ENCODE results near the gene SPATA22. TPM values are rescaled to one million over a fixed set of nuclear protein-coding genes. Genes with fewer than 3 reads are reported as not detected.

Gene SPATA22
- total and polyA plus RNA-seq, 9 of the 15 experiments (the other 6 are each of a cell fraction or from before 2014, with no cell fraction given): 0.17 to 0.77 (median 0.44) TPM

GRCh38 chr17:3485481-3486068, 14.0 kb upstream of the SPATA22 start:
- FAIRE-seq (no peak), ATAC-seq (no peak), DNase-seq (ENCODE audit: extremely low read depth in 1 of 4, low spot score in 3 of 4) (no peak)
- Histone ChIP-seq H3K36me3 (ENCODE audit: control insufficient read depth, insufficient read depth, low read length) (no peaks in the 10 kb centered on the region), H3K79me2 (ENCODE audit: control insufficient read depth, insufficient read depth, low read length) (no peaks in the 10 kb centered on the region), H3K27me3 (ENCODE audit: control insufficient read depth in 2 of 2, insufficient read depth in 2 of 2, low read length in 2 of 2) (no peaks in the 10 kb centered on the region), H3K27ac (ENCODE audit: extremely low read depth, low read depth, low read length) (no peak overlapping the region), H3K9ac (ENCODE audit: insufficient read depth in 1 of 2, low read depth in 2 of 2, low read length in 2 of 2) (no peak overlapping the region), H3K4me3 (no peak overlapping the region), H3K9me1 (ENCODE audit: control insufficient read depth, insufficient read depth, low read length) (no peaks in the 10 kb centered on the region), H3K9me3 (replicated peaks; ENCODE audit: control insufficient read depth, insufficient read depth, low read depth, low read length) (no peaks in the 10 kb centered on the region), H3K4me2 (ENCODE audit: insufficient read depth, low read length) (no peak overlapping the region), H3K4me1 (replicated peaks in 1 of 2; ENCODE audit: control insufficient read depth in 2 of 2, insufficient read depth in 2 of 2, low read length in 2 of 2) (no peaks in the 10 kb centered on the region), H2AFZ (ENCODE audit: low read depth, low read length) (no peak overlapping the region), H4K20me1 (replicated peaks; ENCODE audit: control insufficient read depth, insufficient read depth, low read length) (no peaks in the 10 kb centered on the region)
- in situ Hi-C loops (cut with MboI): no loop called here
- TF ChIP-seq ILK (tag; IDR thresholded peaks at IDR 0.05; ENCODE audit: borderline replicate concordance, low read depth) (no peak), ZNF217 (CRISPR knock-in tag; IDR thresholded peaks at IDR 0.05) (no peak), ZNF780A (CRISPR knock-in tag; IDR thresholded peaks at IDR 0.05) (no peak), ZBTB40 (IDR thresholded peaks at IDR 0.05) (no peak), ZBTB40 (CRISPR knock-in tag; IDR thresholded peaks at IDR 0.05) (no peak)
- intact Hi-C loops (cut with micrococcal nuclease): no loop called here
- no TSS peak for BruUV-seq (replicated peaks)
- ChIA-PET POLR2A (no interaction called here), CTCF (ENCODE audit: low intra/inter-chr PET ratio) (no interaction called here)
- 0% methylated on average over 5 of the region's 8 CpGs for WGBS (ENCODE audit: insufficient coverage, low coverage, missing lambda C conversion rate)
